Activated T-helper 9 cell treated with anti-CD3 and anti-CD28 coated beads, Interleukin-2, amount 50 U/mL, for 16 hours (primary cell): ENCODE measurements around the gene MYL3.
A peak's percentile ranks its signal among the peaks of the same experiment; 100 is the strongest.
"Not testable (repeated sequence)": the region's sequence is repeated elsewhere in the genome, so short reads cannot be mapped to it uniquely, and the experiment has no call there.

ENCODE experiments used
- DNase-seq: peaks from one replicate; pipeline ENCODE4 v3.0.0-alpha.2; 2020; ENCODE audit warnings: low read depth

Gene MYL3

GRCh38 chr3:46824211-46824970, 38.9 kb downstream of the MYL3 start:
- DNase-seq = no peak

GRCh38 chr3:46823314-46823713, 39.9 kb downstream of the MYL3 start:
- DNase-seq = not testable (repeated sequence)

GRCh38 chr3:46821553-46821952, 41.7 kb downstream of the MYL3 start:
- DNase-seq = no peak

GRCh38 chr3:46820852-46821251, 42.4 kb downstream of the MYL3 start:
- no peak for DNase-seq

GRCh38 chr3:46812237-46812791, 50.9 kb downstream of the MYL3 start:
- DNase-seq = peak; percentile 58

- DNase-seq = no peak
Measured at GRCh38 chr3:46811615-46812236, 51.5 kb downstream of the MYL3 start.

GRCh38 chr3:46808766-46809165, 54.5 kb downstream of the MYL3 start:
- DNase-seq = not testable (repeated sequence)
